HEK293 (cell line): ENCODE data around the gene REM2.

Experiments used
- CTCF ChIA-PET: fragments of 350-600 bp; formaldehyde crosslinking; extraction: SDS; loops from one replicate; lab custom pipeline; 2021; ENCODE audit warnings: antibody characterized with exemption; lab: Yijun Ruan, JAX
- POLR2A ChIA-PET: fragments of 300-600 bp; formaldehyde crosslinking; extraction: SDS; loops from one replicate; lab custom pipeline; 2020; ENCODE audit warnings: antibody characterized with exemption, inconsistent platforms; lab: Yijun Ruan, JAX
- H3K27ac ChIP-seq: fragments of 200-500 bp; sonication (Bioruptor generic); 2 replicates; pipeline ENCODE4 v1.5.1; 2014; ENCODE audit warnings: low read depth, low read length, control low read depth, inconsistent platforms; ENCODE audit errors: extremely low read depth
- H3K36me3 ChIP-seq, 2 experiments: fragments of 200-500 bp in 1 of 2; sonication (Bioruptor generic) in 1 of 2; 1 replicate in 1 of 2; 2 replicates in 1 of 2; pipeline ENCODE4 v1.5.1; 2014 to 2017; ENCODE audit warnings: inconsistent platforms in 2 of 2, low read length in 2 of 2; ENCODE audit not compliant: control insufficient read depth in 2 of 2, insufficient read depth in 1 of 2
- H3K4me1 ChIP-seq: fragments of 200-500 bp; sonication (Bioruptor generic); 2 replicates; pipeline ENCODE4 v1.5.1; 2014; ENCODE audit warnings: mild to moderate bottlenecking, low read length, inconsistent platforms; ENCODE audit not compliant: control insufficient read depth, insufficient read depth
- H3K4me3 ChIP-seq: 2 replicates; pipeline ENCODE4 v1.5.1; 2011; ENCODE audit warnings: low read depth, mild to moderate bottlenecking, control low read depth, low read length, moderate library complexity
- H3K9me3 ChIP-seq: fragments of 200-500 bp; sonication (Bioruptor generic); 2 replicates; pipeline ENCODE4 v1.5.1; 2014; ENCODE audit warnings: low read depth, low read length, inconsistent platforms; ENCODE audit not compliant: control insufficient read depth, insufficient read depth
- EGR2 ChIP-seq: fragments of 450-650 bp; formaldehyde crosslinking; IDR thresholded peaks from 2 replicates; pipeline ENCODE4 v1.5.1; 2016; ENCODE audit warnings: low read depth, missing biosample characterization, missing genetic modification characterization
- GLIS2 ChIP-seq: fragments of 450-650 bp; formaldehyde crosslinking; IDR thresholded peaks from 2 replicates; pipeline ENCODE4 v1.5.1; 2016; ENCODE audit warnings: missing biosample characterization, missing genetic modification characterization
- RBAK ChIP-seq: fragments of 450-650 bp; formaldehyde crosslinking; IDR thresholded peaks from 2 replicates; pipeline ENCODE4 v1.5.1; 2016; ENCODE audit warnings: missing biosample characterization, missing genetic modification characterization
- SETDB1 ChIP-seq: IDR thresholded peaks from one replicate; pipeline ENCODE4 v1.6.1; 2017; ENCODE audit warnings: mild to moderate bottlenecking, low read length, moderate library complexity, mixed read lengths; ENCODE audit not compliant: insufficient read length
- TCF7L2 ChIP-seq: IDR thresholded peaks from 2 replicates; pipeline ENCODE4 v1.6.1; 2011; ENCODE audit warnings: low read depth, mild to moderate bottlenecking, inconsistent platforms, low read length, moderate library complexity, borderline replicate concordance
- ZBTB20 ChIP-seq: fragments of 450-650 bp; formaldehyde crosslinking; IDR thresholded peaks from 2 replicates; pipeline ENCODE4 v1.5.1; 2016; ENCODE audit warnings: missing biosample characterization, missing genetic modification characterization
- ZFP69B ChIP-seq: fragments of 450-650 bp; formaldehyde crosslinking; IDR thresholded peaks from 2 replicates; pipeline ENCODE4 v1.5.1; 2016; ENCODE audit warnings: missing biosample characterization, missing genetic modification characterization
- ZNF10 ChIP-seq: fragments of 450-650 bp; formaldehyde crosslinking; IDR thresholded peaks from 2 replicates; pipeline ENCODE4 v1.5.1; 2017; ENCODE audit warnings: missing biosample characterization, missing genetic modification characterization
- ZNF155 ChIP-seq: fragments of 450-650 bp; formaldehyde crosslinking; IDR thresholded peaks from 2 replicates; pipeline ENCODE4 v1.5.1; 2016; ENCODE audit warnings: missing biosample characterization, missing genetic modification characterization
- ZNF157 ChIP-seq: fragments of 450-650 bp; formaldehyde crosslinking; IDR thresholded peaks from 2 replicates; pipeline ENCODE4 v1.5.1; 2016; ENCODE audit warnings: missing biosample characterization, missing genetic modification characterization
- ZNF174 ChIP-seq: fragments of 450-650 bp; formaldehyde crosslinking; IDR thresholded peaks from 2 replicates; pipeline ENCODE4 v1.5.0; 2017; ENCODE audit warnings: missing biosample characterization, mild to moderate bottlenecking, missing genetic modification characterization
- ZNF184 ChIP-seq: fragments of 450-650 bp; IDR thresholded peaks from 2 replicates; pipeline ENCODE4 v1.5.1; 2018; ENCODE audit warnings: missing biosample characterization, mild to moderate bottlenecking, missing genetic modification characterization
- ZNF239 ChIP-seq: fragments of 450-650 bp; formaldehyde crosslinking; IDR thresholded peaks from 2 replicates; pipeline ENCODE4 v1.5.1; 2016; ENCODE audit warnings: missing biosample characterization, missing genetic modification characterization
- ZNF366 ChIP-seq: fragments of 450-650 bp; formaldehyde crosslinking; conservative IDR thresholded peaks from 2 replicates; pipeline ENCODE4 v1.5.1; 2016; ENCODE audit warnings: missing biosample characterization, missing genetic modification characterization
- ZNF433 ChIP-seq: fragments of 450-650 bp; formaldehyde crosslinking; IDR thresholded peaks from 2 replicates; pipeline ENCODE4 v1.5.1; 2016; ENCODE audit warnings: missing biosample characterization, missing genetic modification characterization, low read depth
- ZNF560 ChIP-seq: fragments of 450-650 bp; formaldehyde crosslinking; IDR thresholded peaks from 2 replicates; pipeline ENCODE4 v1.5.1; 2017; ENCODE audit warnings: missing biosample characterization, missing genetic modification characterization, borderline replicate concordance
- ZNF707 ChIP-seq: fragments of 450-650 bp; formaldehyde crosslinking; IDR thresholded peaks from 2 replicates; pipeline ENCODE4 v1.5.1; 2016; ENCODE audit warnings: missing biosample characterization, missing genetic modification characterization
- ZSCAN18 ChIP-seq: fragments of 450-650 bp; formaldehyde crosslinking; IDR thresholded peaks from 2 replicates; pipeline ENCODE4 v1.5.1; 2016; ENCODE audit warnings: missing biosample characterization, missing genetic modification characterization
- TF ChIP-seq, protein P1 (sequence below): fragments of 450-650 bp; formaldehyde crosslinking; IDR thresholded peaks from 2 replicates; pipeline ENCODE4 v1.5.1; 2016; ENCODE audit warnings: missing biosample characterization, missing genetic modification characterization
- TF ChIP-seq, protein P2 (sequence below): fragments of 450-650 bp; formaldehyde crosslinking; IDR thresholded peaks from 2 replicates; pipeline ENCODE4 v1.5.1; 2016; ENCODE audit warnings: missing biosample characterization, missing genetic modification characterization, low read depth
- TF ChIP-seq, protein P3 (sequence below): fragments of 450-650 bp; formaldehyde crosslinking; IDR thresholded peaks from 2 replicates; pipeline ENCODE4; 2016; ENCODE audit warnings: missing biosample characterization, missing genetic modification characterization
- TF ChIP-seq, protein P4 (sequence below): fragments of 450-650 bp; formaldehyde crosslinking; IDR thresholded peaks from 2 replicates; pipeline ENCODE4 v1.5.1; 2016; ENCODE audit warnings: missing biosample characterization, missing genetic modification characterization
- TF ChIP-seq, protein P5 (sequence below): fragments of 450-650 bp; formaldehyde crosslinking; IDR thresholded peaks from 2 replicates; pipeline ENCODE4 v1.5.1; 2016; ENCODE audit warnings: missing biosample characterization, missing genetic modification characterization
- TF ChIP-seq, protein P6 (sequence below): fragments of 450-650 bp; formaldehyde crosslinking; IDR thresholded peaks from 2 replicates; pipeline ENCODE4 v1.5.1; 2016; ENCODE audit warnings: missing biosample characterization, missing genetic modification characterization

The REM2 gene

GRCh38 chr14:22837750-22838538 is 45.1 kb upstream of the REM2 start:
- CTCF ChIA-PET = interaction anchor here (0.7 to 1.7 kb wide), 6 partner anchors 13 to 281 kb away, joined by 3 to 13 read pairs (median 4); no protein-coding TSS in a partner anchor

GRCh38 chr14:22838631-22839041 is 44.4 kb upstream of the REM2 start:
- Histone ChIP-seq H3K4me1 (no peaks in the 10 kb centered on the region), H3K9me3 (no peaks in the 10 kb centered on the region), H3K4me3 (no peak overlapping the region), H3K27ac (no peak overlapping the region), H3K36me3 (peaks cover 10 to 18% of the 10 kb centered on the region in 2 experiments; a peak in 2 of 3 replicates)
- ChIA-PET CTCF (interaction anchor here (0.5 to 1.7 kb wide), 6 partner anchors 12 to 282 kb away, joined by 3 to 13 read pairs (median 4); no protein-coding TSS in a partner anchor), POLR2A (interaction anchor here (1.1 kb wide), 1 partner anchor 8 kb away, joined by 3 read pairs; no protein-coding TSS in a partner anchor)
- TF ChIP-seq ZSCAN18 (no peak), RBAK (tag by site-specific recombination) (no peak), ZNF433 (tag by site-specific recombination) (no peak), TCF7L2 (no peak), ZNF707 (tag by site-specific recombination) (no peak), ZNF239 (tag by site-specific recombination) (no peak), ZNF174 (tag by site-specific recombination) (no peak)
- TF ChIP-seq, protein P1, sequence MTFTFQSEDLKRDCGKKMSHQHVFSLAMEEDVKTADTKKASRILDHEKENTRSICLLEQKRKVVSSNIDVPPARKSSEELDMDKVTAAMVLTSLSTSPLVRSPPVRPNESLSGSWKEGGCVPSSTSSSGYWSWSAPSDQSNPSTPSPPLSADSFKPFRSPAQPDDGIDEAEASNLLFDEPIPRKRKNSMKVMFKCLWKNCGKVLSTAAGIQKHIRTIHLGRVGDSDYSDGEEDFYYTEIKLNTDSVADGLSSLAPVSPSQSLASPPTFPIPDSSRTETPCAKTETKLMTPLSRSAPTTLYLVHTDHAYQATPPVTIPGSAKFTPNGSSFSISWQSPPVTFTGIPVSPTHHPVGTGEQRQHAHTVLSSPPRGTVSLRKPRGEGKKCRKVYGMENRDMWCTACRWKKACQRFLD (tag by site-specific recombination) = no peak
- TF ChIP-seq, protein P2, sequence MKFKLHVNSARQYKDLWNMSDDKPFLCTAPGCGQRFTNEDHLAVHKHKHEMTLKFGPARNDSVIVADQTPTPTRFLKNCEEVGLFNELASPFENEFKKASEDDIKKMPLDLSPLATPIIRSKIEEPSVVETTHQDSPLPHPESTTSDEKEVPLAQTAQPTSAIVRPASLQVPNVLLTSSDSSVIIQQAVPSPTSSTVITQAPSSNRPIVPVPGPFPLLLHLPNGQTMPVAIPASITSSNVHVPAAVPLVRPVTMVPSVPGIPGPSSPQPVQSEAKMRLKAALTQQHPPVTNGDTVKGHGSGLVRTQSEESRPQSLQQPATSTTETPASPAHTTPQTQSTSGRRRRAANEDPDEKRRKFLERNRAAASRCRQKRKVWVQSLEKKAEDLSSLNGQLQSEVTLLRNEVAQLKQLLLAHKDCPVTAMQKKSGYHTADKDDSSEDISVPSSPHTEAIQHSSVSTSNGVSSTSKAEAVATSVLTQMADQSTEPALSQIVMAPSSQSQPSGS (tag by site-specific recombination) = no peak

More at GRCh38 chr14:22837750-22838538, 45.1 kb upstream of the REM2 start:
- H3K36me3 ChIP-seq = peaks cover 14 to 24% of the 10 kb centered on the region in 2 experiments; a peak in 2 of 3 replicates
- no peaks in the 10 kb centered on the region for H3K4me1 ChIP-seq
- no peak overlapping the region for H3K4me3 ChIP-seq
- no peaks in the 10 kb centered on the region for H3K9me3 ChIP-seq
- no peak overlapping the region; the same call in 1 of the 2 replicates for H3K27ac ChIP-seq
- TF ChIP-seq ZFP69B (tag by site-specific recombination) (no peak), ZNF184 (no peak), EGR2 (tag by site-specific recombination) (no peak), ZNF560 (tag by site-specific recombination) (no peak), ZNF10 (tag by site-specific recombination) (no peak), ZBTB20 (tag by site-specific recombination) (no peak), ZNF157 (tag by site-specific recombination) (no peak), GLIS2 (tag by site-specific recombination) (no peak), ZNF366 (tag by site-specific recombination) (no peak), ZNF155 (tag by site-specific recombination) (no peak), SETDB1 (no peak)
- TF ChIP-seq, protein P3, sequence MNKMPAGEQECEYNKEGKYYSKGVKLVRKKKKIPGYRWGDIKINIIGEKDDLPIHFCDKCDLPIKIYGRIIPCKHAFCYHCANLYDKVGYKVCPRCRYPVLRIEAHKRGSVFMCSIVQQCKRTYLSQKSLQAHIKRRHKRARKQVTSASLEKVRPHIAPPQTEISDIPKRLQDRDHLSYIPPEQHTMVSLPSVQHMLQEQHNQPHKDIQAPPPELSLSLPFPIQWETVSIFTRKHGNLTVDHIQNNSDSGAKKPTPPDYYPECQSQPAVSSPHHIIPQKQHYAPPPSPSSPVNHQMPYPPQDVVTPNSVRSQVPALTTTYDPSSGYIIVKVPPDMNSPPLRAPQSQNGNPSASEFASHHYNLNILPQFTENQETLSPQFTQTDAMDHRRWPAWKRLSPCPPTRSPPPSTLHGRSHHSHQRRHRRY (tag by site-specific recombination) = no peak
- TF ChIP-seq, protein P4, sequence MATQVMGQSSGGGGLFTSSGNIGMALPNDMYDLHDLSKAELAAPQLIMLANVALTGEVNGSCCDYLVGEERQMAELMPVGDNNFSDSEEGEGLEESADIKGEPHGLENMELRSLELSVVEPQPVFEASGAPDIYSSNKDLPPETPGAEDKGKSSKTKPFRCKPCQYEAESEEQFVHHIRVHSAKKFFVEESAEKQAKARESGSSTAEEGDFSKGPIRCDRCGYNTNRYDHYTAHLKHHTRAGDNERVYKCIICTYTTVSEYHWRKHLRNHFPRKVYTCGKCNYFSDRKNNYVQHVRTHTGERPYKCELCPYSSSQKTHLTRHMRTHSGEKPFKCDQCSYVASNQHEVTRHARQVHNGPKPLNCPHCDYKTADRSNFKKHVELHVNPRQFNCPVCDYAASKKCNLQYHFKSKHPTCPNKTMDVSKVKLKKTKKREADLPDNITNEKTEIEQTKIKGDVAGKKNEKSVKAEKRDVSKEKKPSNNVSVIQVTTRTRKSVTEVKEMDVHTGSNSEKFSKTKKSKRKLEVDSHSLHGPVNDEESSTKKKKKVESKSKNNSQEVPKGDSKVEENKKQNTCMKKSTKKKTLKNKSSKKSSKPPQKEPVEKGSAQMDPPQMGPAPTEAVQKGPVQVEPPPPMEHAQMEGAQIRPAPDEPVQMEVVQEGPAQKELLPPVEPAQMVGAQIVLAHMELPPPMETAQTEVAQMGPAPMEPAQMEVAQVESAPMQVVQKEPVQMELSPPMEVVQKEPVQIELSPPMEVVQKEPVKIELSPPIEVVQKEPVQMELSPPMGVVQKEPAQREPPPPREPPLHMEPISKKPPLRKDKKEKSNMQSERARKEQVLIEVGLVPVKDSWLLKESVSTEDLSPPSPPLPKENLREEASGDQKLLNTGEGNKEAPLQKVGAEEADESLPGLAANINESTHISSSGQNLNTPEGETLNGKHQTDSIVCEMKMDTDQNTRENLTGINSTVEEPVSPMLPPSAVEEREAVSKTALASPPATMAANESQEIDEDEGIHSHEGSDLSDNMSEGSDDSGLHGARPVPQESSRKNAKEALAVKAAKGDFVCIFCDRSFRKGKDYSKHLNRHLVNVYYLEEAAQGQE = no peak
- TF ChIP-seq, protein P5, sequence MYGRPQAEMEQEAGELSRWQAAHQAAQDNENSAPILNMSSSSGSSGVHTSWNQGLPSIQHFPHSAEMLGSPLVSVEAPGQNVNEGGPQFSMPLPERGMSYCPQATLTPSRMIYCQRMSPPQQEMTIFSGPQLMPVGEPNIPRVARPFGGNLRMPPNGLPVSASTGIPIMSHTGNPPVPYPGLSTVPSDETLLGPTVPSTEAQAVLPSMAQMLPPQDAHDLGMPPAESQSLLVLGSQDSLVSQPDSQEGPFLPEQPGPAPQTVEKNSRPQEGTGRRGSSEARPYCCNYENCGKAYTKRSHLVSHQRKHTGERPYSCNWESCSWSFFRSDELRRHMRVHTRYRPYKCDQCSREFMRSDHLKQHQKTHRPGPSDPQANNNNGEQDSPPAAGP = no peak
- TF ChIP-seq, protein P6, sequence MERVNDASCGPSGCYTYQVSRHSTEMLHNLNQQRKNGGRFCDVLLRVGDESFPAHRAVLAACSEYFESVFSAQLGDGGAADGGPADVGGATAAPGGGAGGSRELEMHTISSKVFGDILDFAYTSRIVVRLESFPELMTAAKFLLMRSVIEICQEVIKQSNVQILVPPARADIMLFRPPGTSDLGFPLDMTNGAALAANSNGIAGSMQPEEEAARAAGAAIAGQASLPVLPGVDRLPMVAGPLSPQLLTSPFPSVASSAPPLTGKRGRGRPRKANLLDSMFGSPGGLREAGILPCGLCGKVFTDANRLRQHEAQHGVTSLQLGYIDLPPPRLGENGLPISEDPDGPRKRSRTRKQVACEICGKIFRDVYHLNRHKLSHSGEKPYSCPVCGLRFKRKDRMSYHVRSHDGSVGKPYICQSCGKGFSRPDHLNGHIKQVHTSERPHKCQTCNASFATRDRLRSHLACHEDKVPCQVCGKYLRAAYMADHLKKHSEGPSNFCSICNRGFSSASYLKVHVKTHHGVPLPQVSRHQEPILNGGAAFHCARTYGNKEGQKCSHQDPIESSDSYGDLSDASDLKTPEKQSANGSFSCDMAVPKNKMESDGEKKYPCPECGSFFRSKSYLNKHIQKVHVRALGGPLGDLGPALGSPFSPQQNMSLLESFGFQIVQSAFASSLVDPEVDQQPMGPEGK = no peak
- TF ChIP-seq, all 188 proteins: peak for 0
- POLR2A ChIA-PET = interaction anchor here (0.5 to 1.1 kb wide), 3 partner anchors 8 to 76 kb away, joined by 3 read pairs; no protein-coding TSS in a partner anchor
